KBM-7 (cell line): ENCODE data around the gene EXOC7.
"Not testable (repeated sequence)": the region's sequence is repeated elsewhere in the genome, so short reads cannot be mapped to it uniquely, and the experiment has no call there.

Experiments used
- DNase-seq: peaks from one replicate; pipeline ENCODE4 v3.0.0-alpha.2; 2015
- in situ Hi-C: fragments of 300-500 bp; cut with MboI; formaldehyde crosslinking; loops from 2 replicates; pipeline ENCODE4 v1.14.3; 2020; ENCODE audit warnings: low sequenced_read_pairs, low pct_unique_long_range_greater_than_20kb, mixed read lengths

The EXOC7 gene

DNA sequence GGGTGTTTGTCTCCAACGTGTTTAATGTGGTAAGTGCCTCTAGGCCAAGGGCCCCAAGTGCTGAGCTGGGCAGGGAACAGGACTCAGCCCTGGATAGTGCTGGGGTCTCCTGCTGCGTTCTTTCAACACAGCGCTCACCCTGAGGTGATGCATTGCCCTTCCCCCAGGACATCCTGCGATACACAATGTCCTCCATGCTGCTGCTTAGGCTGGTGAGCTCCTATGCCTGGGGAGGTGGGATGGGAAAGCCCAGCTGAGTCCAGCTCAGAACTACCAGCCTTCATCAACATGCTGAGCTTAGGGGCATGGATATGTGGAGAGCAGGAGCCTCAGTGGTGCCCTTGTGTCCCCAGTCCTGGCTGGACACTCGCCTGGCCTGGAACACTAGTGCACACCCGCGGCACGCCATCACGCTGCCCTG lies 24.0 kb downstream of the EXOC7 start:
- in situ Hi-C loops: no loop called here
- DNase-seq: no peak

DNA sequence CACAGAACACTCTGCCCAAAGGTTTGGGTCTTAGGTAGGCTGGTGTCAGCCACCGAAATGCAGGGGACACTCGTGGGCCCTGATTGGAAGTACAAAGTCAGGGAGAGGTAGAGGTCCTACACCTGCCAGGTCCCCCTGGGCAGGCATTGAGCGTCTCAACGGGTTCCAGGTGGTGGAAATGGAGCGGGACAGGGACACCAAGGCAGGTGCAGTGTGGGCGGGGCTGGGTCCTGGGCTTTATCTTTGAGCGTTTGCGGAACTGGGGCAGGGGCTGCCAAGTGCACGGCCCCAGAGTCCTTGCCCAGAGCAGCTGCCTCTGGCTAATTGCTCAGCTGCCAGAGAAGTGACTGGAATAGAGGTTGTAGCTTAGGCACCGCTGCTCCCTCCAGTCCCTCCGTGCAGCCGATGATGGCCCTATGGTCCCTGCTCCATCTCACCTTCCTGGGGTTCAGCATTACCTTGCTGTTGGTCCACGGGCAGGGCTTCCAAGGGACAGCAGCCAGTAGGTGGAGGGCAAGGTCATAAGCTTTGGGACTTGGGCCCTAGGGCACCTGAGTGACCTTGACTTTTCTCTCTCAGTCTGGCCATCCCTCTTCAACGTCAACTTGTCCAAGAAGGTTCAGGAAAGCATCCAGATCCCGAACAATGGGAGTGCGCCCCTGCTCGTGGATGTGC lies 24.6 kb downstream of the EXOC7 start, which contains the start of gene ZACN:
Gene ZACN (plus strand): TSS at position 323 of the 675 bp plus-strand sequence. CDS start 83 bp downstream, at position 406.
- in situ Hi-C loops: no loop called here
- DNase-seq: no peak

DNA sequence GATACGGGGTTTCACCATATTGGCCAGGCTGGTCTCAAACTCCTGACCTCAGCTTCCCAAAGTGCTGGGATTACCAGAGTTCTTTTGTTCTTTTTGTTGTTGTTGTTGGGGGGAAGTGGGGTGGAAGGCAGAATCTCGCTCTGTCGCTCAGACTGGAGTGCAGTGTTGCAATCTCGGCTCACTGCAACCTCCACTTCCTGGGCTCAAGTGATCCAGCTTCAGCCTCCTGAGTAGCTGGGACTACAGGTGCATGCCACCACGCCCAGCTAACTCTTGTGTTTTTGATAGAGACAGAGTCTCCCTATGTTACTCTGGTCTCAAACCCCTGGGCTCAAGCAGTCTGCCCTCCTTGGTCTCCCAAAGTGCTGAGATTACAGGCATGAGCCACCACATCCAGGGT lies 25.2 kb downstream of the EXOC7 start:
- DNase-seq: peak; percentile 24
- in situ Hi-C loops: not testable (repeated sequence)

DNA sequence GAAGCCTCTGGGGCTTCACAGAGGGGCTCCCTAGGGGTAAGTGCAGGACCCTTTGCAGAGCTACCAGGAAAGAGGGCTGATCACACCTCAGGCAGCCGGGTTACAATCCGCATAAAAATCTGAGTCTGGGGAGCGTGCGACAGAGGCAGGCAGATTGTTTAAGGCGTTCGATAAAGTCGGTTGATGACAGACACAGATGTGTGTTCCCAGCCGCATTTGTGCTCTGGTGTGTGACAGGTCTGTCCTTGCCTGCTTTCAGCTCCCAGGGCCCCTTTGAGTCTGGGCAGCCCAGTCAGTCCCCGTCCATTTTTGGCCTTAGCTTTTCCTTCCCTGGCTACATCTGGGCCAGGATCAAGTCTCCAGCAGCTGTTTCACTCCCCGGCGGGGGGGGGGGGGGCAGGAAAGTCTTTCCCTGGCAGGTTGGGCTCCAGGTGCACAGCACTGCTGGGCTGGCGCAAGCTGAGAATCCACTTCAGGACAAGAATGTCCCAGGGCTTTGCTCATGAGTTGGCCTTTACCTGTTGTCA lies 25.9 kb downstream of the EXOC7 start:
- in situ Hi-C loops: no loop called here

DNA sequence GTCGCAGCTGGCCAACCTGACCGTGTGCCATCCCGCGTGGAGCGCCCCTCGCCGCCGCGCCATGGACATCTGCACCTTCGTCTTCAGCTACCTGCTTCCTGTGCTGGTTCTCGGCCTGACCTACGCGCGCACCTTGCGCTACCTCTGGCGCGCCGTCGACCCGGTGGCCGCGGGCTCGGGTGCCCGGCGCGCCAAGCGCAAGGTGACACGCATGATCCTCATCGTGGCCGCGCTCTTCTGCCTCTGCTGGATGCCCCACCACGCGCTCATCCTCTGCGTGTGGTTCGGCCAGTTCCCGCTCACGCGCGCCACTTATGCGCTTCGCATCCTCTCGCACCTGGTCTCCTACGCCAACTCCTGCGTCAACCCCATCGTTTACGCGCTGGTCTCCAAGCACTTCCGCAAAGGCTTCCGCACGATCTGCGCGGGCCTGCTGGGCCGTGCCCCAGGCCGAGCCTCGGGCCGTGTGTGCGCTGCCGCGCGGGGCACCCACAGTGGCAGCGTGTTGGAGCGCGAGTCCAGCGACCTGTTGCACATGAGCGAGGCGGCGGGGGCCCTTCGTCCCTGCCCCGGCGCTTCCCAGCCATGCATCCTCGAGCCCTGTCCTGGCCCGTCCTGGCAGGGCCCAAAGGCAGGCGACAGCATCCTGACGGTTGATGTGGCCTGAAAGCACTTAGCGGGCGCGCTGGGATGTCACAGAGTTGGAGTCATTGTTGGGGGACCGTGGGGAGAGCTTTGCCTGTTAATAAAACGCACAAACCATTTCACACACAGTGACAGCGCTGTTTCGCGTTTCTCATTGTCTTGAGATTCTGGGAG lies 26.6 kb downstream of the EXOC7 start:
- in situ Hi-C loops: no loop called here

More for the DNA sequence above, 25.9 kb downstream of the EXOC7 start:
- peak; percentile 7 for DNase-seq

DNA sequence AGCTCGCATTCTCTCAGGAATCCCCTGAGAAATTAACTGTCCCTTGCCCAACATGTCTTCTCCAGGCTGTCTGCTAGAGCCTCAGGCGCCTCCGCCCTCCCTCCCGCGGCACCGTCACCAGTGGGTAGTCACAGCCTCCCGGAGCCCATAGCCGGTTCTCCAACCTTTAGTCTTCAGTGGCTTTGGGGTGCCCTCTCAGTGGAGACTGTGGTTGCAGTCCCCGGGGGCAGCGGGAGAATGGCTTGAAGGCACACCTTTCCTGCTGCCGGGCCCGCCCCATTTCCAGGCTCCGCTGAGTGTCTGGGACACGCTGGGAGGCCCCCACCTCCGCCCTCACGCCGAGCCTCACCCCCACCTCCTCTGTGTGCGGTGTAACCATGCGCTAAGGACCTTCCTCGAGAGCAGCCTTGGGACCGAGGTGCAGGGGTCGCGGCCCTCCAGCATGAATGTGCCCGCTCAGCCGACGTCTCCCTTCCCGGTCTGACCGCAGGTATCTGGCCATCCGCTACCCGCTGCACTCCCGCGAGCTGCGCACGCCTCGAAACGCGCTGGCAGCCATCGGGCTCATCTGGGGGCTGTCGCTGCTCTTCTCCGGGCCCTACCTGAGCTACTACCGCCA lies 27.3 kb downstream of the EXOC7 start:
- in situ Hi-C loops: no loop called here
- DNase-seq: no peak

More for the DNA sequence above, 26.6 kb downstream of the EXOC7 start:
- no peak for DNase-seq

DNA sequence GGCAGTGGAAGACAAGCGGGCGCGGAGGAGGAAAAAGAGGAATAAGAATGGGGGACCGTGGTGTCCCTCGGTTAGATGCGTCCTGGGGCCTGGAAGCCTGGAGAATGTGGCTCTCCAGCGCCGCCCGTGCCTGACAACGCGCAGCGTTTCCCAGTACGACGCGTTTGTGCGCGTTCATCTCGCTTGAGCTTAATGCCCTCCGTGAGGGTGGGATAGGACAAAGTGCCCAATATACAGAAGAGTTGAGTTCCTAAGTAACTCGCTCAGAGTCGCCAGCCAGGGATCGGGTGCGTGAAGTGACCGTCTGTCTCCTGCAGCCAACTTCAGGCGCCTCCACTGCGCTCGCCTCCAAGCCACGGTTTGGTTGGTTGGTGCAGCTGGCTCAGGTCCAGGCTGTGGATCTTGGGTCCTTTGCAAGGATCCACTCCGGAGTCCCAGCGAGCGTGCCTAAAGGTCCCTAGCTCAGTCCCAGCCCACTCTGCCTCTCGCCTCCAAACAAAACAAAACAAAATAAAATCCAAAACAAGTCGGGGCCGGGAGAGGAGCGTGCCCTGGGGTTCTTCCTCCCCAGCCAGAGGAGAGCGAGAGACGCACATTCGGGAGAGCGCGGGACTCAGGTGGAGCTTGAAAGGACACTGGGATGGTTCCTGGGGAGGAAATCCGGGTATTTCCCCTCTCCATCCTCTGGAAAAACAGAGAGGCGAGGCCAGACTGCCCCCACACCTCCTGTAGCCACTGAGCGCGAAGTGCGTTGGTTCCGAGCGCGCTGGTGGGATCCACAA lies 28.0 kb downstream of the EXOC7 start:
- peak; percentile 50 for DNase-seq
- in situ Hi-C loops: no loop called here

DNA sequence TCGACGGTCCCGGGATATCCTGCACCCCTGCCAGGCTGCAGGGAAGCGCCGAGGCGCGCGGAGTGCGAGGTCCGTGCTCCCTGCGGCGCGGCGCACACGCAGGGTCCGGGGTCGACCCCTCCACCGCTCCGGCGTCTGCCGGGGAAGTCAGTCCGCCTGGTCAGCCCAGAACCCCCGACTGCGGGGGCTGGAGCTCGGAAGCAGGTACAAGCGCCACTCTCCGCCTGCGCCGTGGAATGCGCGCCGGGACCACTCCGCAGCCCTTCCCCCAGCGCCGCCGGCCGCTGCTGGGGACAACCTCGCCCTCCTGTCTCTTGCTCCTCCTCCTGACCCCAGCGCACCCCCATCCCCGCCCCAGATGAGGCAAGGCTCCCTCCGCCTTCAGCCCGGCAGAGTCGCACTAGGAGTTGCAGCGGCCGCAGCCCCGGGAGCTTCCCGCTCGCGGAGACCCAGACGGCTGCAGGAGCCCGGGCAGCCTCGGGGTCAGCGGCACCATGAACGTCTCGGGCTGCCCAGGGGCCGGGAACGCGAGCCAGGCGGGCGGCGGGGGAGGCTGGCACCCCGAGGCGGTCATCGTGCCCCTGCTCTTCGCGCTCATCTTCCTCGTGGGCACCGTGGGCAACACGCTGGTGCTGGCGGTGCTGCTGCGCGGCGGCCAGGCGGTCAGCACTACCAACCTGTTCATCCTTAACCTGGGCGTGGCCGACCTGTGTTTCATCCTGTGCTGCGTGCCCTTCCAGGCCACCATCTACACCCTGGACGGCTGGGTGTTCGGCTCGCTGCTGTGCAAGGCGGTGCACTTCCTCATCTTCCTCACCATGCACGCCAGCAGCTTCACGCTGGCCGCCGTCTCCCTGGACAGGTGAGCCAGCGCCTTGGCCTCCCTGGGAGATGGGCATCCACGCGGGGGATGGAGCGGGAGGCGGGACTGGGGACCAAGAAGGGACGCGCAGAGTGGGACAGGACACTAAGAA lies 28.9 kb downstream of the EXOC7 start, which contains the start of gene GALR2:
Gene GALR2 (plus strand): TSS at position 392 of the 974 bp plus-strand sequence. CDS start 103 bp downstream, at position 495.
- in situ Hi-C loops: no loop called here
- DNase-seq: no peak

DNA sequence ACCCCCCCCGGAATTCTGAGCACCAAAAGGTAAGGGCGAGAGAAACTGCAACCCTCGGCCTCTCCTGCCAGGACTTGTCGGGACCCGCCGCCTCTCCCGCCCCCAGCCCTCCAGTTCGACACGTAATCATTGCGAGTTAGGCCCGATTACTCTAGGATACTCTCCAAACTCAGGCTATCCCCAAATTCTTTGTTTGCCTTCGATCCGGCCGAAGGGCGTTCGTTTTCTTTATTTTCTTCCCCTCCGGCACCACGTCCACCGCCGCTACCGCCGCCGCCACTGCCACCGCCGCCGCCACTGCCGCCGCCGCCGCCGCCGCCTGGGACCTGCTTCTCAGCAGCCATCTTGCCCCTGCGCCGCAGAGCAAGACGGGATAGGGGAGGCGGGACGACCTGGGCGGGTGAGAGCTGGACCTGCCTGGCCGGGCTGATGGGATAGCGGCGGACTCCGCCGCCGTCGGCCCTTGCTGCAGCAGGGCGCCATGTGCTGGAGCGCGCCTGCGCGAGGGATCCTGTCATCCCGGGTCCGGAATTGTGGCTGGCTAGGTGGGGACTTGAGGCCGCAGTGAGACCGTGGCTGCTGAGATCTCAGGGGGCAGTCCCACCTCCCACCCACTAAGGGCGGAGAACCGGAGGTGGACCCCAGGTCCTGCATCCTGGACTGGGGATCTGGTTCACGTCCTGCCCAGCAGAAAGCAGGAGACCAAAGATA lies 31.3 kb downstream of the EXOC7 start, which contains the start of gene SRP68:
Gene SRP68 (minus strand): TSS at position 370 of the 711 bp plus-strand sequence. CDS start 26 bp downstream, at position 344.
- peak; percentile 92 for DNase-seq
- in situ Hi-C loops: no loop called here

DNA sequence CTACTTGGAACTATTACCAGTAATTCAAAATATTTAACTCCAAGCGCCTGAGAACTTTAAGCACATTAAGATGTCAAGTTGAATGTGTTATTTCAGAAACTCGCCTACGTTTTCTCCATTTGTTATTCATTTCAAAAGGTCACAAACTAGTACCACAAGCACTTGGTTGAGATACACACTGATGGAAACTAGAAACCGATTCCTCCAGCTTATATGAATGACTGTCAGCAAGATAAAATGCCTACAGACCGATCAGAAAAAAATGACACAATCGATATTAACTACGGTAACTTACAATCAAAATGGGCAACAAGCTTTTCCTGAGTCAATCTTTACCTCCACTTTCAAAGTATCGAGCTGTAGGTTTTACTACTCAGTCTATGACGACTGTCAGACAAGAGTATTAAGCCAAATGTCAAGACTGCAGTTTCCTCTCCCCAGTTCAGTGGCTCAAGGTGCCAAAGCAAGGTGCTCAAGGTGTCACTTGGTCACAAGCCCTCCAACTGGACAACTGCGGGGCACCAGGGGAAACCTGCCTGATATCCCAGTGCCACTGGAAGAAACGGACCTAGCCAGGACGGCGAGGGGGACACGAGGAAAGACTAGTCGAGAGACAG lies 31.9 kb downstream of the EXOC7 start:
- DNase-seq: no peak
- in situ Hi-C loops: no loop called here

DNA sequence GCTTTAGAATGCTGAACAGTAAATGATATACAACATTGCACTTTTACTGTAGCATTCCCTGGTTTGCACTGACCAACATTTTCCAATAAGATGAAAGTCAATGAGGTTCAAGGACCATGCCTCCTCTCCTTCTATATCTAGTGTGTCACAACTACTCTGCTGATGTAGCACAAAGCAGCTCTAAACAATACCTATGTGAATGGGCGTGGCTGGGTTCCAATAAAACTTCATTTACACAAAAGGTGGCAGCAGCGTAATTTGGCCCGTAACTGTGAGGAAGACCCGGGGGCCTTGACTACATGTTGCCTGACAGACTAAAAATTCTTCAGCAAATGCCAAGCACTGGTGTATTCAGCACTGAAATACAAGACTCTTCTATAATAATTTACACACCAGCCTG lies 37.8 kb downstream of the EXOC7 start:
- in situ Hi-C loops: no loop called here

DNA sequence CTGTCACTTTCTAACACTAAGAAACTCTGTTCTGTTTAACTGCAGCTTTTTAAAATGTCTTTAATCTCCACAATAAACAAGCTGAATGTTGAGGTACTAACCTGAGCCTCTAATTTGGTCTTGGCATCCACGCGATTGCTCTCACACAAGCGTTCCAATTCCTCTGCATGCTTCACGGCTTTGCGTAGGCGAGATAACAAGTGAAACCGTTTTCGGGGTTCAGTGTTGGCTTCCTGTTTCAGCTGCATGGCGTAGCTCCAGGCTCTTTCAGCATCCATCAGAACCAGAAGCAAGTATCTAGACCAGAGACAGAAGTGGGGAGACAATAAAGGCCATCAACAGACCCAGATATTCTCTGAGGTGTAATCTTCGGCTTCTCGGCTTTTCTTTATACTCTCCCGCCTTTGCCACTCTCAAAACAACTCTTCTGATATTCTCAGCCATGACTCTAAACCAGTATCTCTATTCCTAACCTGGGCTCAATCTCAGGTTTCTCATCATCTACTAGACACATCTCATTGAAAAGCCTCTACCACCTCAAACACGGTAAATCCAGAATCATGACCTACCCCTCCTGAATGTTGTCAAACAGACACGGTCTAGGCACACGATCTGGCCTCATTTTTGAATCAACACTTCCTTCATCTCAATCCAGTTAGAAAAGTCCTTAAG lies 39.6 kb downstream of the EXOC7 start:
- in situ Hi-C loops: no loop called here
- DNase-seq: no peak

More for the DNA sequence above, 37.8 kb downstream of the EXOC7 start:
- no peak for DNase-seq

DNA sequence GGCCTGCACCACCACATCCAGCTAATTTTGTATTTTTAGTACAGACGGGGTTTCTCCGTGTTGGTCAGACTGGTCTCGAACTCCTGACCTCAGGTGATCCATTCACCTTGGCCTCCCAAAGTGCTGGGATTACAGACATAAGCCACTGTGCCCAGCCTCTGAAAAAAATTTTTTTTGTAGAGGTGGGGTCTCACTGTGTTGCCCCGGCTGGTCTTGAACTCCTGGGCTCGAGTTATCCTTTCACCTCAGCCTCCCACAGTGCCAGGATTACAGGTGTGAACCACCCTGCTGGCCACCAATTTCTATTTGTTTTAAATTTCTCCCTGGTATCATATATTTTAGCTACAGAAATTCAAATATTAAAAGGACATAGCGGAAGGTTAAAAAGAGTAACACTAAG lies 45.3 kb downstream of the EXOC7 start:
- DNase-seq, in situ Hi-C loops: not testable (repeated sequence)

DNA sequence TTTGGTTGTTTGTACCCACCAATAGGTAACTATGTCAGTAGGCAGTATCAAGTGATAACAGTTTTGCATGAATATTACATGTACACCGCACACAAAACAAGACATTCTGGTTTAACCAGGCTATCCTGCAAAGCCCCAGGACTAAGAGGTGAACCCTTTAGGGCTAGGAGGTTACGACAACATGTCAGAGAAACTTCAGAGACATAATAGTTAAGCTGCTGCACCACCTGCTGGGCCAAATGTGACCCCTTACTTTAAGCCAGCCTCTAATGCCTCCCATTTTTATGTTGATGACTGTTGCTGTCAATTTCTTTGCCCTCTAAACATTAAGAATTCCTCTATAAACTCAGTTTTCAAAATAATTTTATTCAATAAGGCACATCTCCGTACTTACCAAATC lies 46.7 kb downstream of the EXOC7 start:
- in situ Hi-C loops: no loop called here
- peak; percentile 15 for DNase-seq

DNA sequence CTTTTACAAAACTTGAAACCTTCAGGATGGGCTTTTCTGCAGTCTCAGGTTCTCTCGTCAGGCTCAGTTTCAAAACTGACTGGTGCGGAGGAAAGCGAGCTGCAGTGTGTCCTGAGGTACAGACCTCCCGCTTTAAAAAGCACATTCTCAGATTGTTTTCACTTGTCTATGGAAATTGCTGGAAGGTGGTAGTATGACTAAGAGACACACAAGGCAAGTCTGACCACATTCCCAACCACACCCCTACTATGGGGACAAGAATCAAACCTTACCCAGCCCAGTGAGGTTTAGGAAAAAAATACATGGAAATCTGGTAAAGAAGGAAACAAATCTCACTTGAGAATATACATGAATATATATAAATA lies 49.5 kb downstream of the EXOC7 start:
- in situ Hi-C loops: no loop called here
- no peak for DNase-seq
